Measurements from ENCODE around the gene PPP2R1A.
"Not testable (repeated sequence)": the region's sequence is repeated elsewhere in the genome, so short reads cannot be mapped to it uniquely, and the experiment has no call there.

The PPP2R1A gene

DNA sequence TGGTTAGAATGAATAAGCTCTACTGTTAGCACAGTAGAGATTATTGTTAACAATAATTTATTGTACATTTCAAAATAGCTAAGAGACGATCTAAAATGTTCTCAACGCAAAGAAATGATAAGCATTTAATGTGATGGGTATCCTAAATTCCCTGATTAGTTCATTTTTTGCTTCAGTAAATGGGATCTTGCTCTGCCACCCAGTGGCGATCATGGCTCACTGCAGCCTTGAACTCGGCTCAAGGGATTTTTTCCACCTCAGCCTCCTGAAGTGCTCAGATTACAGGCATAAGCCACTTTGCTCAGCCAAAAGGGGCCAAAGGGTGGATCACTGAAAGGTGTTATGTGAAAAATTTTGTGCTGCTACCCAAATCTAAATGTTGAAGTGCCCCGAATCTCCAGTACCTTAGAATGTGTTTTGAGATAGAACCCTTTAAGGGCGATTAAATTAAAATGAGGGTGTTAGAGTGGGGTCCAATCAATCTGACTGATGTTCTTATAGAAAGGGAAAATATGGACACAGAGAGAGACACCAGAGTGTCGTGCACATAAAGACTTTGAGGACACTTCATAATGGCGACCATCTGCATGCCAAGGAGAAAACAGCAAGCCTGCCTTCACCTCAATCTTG is 48.0 kb downstream of the PPP2R1A start:
- DNase-seq (ENCODE audit: low read depth in 2 of 3, low spot score in 1 of 3), result peak; percentile 25 to 55 (median 30)

DNA sequence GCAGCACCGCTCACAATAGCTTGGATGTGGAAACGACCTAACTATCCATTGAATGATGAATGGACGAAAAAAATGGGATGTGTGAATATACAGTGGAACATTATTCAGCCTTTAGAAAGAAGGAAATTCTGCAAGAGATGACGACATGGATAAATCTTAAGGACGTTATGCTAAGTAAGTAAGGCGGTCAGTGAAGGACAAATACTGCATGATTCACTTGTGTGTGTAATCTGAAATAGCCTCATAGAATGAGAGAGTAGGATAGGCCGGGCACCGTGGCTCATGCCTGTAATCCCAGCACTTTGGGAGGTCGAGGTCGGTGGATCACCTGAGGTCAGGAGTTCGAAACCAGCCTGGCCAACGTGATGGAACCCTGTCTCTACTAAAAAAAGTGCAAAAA is 54.2 kb downstream of the PPP2R1A start:
- DNase-seq (ENCODE audit: low read depth in 2 of 3, low spot score in 1 of 3), result no peak

DNA sequence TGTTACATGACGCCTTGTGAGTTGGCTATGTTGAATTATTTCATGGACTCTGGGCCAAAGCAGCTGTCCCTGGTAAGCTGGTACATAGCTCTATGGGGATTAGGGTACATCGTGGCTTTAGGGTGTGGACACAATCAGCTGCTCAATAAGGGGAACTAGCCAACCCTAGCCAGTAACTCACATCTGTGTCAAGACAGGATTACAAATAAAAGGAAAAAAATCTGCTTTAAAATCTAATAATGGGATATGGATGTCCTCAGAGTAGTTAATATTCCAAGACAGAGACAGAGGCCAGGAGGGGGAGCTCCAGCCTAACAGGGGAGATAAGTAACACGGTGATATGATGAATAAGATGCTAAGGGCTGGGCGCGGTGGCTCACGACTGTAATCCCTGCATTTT is 58.4 kb downstream of the PPP2R1A start:
- DNase-seq (ENCODE audit: low read depth in 2 of 3, low spot score in 1 of 3), result peak; percentile 41 to 49 (median 45)

DNA sequence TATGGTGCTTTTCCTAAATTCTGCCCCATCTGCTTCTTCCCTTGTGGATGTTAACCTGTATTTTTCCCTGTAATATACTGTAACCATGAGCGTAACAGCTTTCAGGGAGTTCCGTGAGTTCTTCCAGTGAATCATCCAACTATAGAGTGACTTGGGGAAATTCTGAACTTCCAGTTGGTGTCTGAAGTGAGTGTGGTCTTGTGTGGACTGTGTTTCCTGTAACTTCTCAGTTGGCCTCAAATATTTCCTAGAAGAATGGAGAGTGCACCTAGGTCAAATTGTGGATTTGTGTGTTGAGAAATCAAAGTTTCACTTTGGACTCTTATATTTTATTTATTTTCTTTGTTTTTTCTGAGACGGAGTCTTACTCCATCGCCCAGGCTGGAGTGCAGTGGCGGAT is 68.6 kb downstream of the PPP2R1A start:
- DNase-seq (ENCODE audit: low read depth in 2 of 3, low spot score in 1 of 3), result no peak

DNA sequence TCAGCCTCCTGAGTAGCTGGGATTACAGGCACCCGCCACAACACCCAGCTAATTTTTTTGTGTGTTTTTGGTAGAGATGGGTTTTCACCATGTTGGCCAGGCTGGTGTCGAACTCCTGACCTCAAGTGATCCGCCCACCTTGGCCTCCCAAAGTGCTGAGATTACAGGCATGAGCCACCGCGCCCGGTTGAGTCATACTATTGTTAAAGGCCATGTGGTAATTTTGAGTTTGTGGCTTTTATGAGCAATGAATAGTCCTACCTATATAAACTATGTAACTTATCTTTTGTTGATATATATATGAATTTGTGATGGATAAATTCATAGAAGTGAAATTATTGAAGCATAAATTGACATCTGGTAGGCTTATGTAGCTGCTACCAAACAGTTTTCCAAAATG is 75.7 kb downstream of the PPP2R1A start:
- not testable (repeated sequence) for DNase-seq (ENCODE audit: low read depth in 2 of 3, low spot score in 1 of 3)

DNA sequence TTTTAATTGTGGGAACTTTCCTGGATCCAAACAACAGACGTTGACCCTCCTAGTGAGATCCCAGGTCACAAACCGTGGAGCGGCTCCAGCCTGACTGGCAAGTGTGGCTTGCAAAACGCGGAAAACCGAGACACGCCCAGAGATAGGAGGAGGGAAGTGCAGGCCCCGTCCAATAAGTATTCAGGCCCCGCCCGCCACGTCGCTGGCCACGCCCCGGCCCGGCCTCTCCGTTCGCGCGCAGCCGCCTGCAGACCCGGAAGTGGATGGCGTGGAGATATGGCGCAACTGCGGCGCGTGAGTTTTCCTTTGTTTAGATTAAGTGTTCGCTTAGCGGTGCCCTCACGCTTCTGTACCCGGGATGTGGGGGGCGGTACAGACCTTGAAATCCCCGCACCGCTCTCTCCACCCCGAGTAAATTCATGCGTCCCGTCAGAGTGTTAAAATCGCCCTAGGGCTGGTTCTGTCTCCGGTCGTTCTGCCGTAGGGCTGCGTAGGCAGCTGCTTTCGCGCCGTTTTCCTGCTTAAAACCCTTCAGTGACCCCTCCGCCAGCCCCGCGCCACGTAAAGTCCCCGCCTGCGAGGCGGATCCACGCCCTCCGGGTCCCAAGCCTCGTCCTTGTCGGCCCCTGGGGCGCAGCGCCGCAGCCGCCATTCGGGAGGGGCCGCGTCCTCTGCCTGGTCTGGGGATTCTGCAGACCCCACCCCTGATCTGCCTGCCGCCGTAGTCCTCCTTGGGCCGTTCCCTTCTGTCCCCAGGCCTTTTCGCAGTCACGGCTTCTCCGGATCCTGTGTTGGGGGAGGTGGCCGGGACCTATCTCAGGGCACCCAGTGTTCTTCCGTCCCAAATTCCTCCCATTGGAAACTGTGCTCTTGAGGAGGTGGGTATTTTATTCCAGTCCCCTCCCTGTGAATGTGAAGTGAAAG is 79.7 kb downstream of the PPP2R1A start, which contains the start of gene ZNF766:
TSS of gene ZNF766 (plus strand) at position 250 of the 924 bp plus-strand sequence. CDS start at position 277, 27 bp downstream.
- peak; percentile 93 to 97 (median 96) for DNase-seq (ENCODE audit: low read depth in 2 of 3, low spot score in 1 of 3)

DNA sequence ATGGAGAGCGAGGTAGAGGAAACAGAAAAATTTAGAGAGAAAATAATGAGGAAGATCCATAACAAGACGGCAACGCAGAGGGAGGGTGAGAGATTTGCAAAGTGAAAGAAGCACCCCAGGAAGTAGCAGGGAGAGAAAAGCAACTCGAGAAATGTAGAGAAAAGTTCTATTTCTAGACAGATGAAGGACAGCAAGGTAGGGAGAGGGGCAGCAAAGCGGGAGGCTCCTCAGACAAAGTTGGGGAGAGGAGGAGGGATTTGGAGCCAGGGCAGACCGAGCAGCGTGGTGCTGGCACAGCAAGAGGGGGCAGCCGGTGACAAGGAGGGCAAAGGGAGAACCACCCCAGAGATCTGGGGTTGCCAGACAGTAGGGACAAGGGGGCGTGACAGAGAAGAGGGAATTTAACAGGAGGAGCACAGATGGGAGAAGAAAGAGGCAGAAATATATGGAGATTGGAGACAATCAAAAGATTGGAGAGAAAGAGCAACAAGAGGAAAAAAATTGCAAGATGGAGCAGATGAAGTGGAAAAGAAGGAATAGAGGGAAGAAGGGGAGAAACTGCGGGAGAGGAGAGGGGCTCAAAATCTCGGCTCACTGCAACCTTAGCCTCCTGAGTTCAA is 80.5 kb downstream of the PPP2R1A start:
- no peak for DNase-seq (ENCODE audit: low read depth in 2 of 3, low spot score in 1 of 3)

DNA sequence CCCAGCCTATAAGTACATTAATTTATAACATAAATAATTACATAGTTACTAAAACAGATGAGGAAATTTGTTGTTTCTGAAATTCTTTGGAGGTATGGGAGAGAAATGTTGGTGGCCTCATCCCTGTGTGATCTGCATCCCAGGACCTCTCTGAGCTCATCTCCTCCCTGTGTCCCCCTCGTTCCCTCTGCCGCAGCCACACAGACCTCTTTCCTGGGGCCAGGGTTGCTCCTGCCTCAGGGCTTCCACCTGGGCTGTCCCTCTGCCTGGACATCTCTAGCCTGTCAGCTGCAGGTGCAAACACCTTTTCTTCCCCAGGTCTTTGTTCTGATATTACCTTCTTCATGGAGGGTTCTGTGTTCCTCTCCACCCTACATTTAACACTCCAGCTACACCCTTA is 83.4 kb downstream of the PPP2R1A start:
- DNase-seq (ENCODE audit: low read depth in 2 of 3, low spot score in 1 of 3), result no peak

DNA sequence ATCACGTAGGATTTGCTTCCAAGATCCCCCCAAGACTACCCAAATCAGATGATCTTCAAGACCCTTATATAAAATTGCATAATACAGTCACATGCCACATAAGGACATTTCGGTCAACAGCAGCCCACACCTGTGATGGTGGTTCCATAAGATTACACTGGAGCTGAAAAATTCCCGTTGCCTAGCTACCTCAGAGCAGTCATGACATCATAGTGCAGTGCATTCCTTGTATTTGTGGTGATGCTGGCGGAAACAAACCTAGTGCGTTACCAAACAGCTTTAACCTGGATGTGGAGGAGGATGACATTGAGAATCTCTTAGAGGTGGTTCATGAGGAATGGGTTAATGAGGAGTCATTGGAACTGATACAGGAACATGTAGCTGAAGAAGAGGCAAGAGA is 84.3 kb downstream of the PPP2R1A start:
- no peak for DNase-seq (ENCODE audit: low read depth in 2 of 3, low spot score in 1 of 3)

DNA sequence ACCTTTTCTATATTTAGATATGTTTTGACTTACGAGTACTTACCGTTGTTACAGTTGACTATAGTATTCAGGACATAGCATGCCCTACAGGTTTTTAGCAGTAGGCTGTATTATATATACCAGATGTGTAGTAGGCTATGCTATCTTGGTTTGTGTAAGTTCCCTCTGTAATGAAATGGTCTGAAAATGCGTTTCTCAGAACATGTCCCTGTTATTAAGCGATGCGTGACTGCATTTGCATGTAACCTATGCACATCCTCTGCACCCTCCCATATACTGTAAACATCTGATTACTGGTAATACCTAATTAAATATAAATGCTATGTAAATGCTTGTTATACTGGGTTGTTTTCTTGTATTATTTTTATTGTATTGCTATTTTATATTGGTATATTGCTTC is 86.1 kb downstream of the PPP2R1A start:
- DNase-seq (ENCODE audit: low read depth in 2 of 3, low spot score in 1 of 3), result no peak

DNA sequence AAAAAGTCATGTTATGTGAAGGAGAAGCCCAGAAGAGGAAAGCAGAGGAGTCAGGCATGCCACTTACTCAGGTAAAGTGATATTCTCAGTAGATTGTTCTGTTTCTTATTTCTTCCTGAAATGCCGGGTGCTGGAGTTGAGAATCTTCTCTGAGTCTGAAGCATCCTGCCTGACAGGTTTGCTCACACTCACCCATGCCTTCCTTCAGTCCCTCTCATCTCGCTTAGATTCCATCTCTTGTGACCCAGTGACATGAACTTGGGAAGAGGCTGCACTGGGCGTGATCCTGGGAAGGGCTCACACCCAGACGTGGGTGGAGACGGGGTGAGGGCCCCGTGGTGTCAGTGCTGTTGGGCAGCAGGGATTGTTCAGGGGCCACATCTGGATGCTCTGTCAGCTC is 87.6 kb downstream of the PPP2R1A start:
- DNase-seq (ENCODE audit: low read depth in 2 of 3, low spot score in 1 of 3), result no peak

All from stimulated activated CD4-positive, alpha-beta T cell treated with anti-CD3 and anti-CD28 coated beads, Interleukin-12 subunit alpha, Interleukin-12 subunit beta, amount 100 ng/mL, for 48 hours (primary cell).